T-helper 1 cell treated with Interleukin-12 subunit alpha and Interleukin-12 subunit beta and Interleukin-4 antibody, amounts not matched to agents 30 ng/mL and 1 ng/mL, for 36 hours (primary cell): ENCODE results near the gene SPAG16. TPM values are rescaled to one million over a fixed set of nuclear protein-coding genes. Genes with fewer than 3 reads are reported as not detected.
"Not testable (repeated sequence)": the region's sequence is repeated elsewhere in the genome, so short reads cannot be mapped to it uniquely, and the experiment has no call there.

Experiments used
- intact Hi-C: fragments of 100-400 bp; cut with micrococcal nuclease; formaldehyde crosslinking; loops from one replicate; pipeline ENCODE4 v1.15.1; 2024
- total RNA-seq: library from RNA; stranded (reverse); gene quantifications from 2 replicates; pipeline ENCODE4 v1.2.3, GENCODE V29; 2022

SPAG16 gene
- total RNA-seq, 1 donor from 2014 or later, result 6.5 TPM

GRCh38 chr2:214062279-214062678 lies 778.0 kb downstream of the SPAG16 start:
- intact Hi-C loops, result not testable (repeated sequence)

DNA sequence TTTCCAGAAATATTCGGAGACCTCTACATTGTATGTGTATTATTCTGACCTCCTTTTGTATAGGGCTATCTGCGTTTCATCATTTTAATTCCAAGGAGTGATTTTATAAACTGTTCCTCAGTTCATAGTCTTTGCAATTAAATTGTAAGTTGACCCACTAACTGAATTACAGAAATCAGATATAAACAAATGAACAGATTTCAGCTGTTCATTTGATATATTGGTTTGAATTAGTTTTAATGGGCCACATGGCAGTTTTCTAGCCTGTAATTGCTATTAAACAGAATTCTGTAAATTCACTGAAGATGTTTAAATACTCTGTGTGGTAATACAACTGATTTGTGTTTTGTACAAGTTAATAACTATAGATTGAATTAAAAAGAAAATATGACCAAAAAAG lies 780.2 kb downstream of the SPAG16 start:
- intact Hi-C loops, result no loop called here

GRCh38 chr2:214066862-214067261 lies 782.6 kb downstream of the SPAG16 start:
- intact Hi-C loops, result no loop called here

GRCh38 chr2:214069254-214069653 lies 785.0 kb downstream of the SPAG16 start:
- intact Hi-C loops, result no loop called here

DNA sequence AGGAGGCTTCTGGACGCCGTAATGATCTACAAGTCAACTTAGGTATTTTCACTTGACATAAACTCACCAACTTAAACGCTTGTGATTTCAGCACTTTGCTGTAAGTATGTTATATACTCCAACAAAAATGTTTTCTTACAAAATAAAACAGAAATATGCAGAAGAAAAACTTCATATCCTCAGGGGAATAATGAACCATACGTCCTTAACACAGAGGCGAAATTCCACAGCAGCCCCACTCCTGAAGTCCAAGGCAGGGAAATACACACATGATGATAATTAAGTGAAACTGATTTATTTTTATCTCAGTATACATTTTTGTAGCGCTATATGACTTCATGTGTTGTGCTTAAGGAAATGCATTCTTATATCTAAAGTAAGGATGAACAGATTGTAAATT lies 791.2 kb downstream of the SPAG16 start:
- intact Hi-C loops, result no loop called here

DNA sequence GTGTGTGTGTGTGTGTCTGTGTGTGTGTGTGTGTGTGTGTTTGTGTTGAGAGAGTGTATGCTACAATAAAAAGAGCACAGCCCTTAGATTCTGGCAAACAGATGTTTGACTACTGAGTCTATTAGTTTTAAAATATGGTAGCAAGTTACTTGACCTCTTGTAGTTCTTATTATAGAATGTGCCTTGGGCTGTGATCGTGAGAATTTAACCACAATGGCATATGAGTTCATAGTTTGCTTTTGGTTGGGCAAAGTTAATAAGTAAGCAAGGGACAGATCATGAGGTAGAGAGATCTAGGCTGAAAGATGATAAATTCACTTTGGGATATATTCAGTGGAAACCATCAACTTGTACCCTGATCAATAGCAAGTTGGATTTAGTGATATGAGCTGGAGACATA lies 792.3 kb downstream of the SPAG16 start:
- intact Hi-C loops, result no loop called here

DNA sequence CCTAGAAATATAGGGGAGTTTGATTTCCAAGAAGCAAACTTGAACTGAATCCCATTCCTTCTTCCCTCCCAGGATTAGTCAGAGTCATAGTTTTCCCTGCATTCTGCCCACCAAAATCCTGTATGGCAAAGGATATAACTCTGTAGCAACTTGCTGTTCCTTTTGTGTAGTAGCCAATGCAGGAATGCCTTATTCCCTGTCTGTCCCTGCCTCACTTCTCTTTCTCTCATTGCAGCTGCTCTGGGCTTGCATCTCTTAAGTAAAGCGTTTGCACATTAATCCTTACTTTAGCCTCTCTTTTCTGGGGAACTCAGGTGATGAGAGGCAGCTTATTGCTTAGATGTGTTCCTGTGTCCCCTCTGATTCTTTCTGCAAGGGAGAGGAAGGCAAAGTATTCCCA lies 793.5 kb downstream of the SPAG16 start:
- intact Hi-C loops, result no loop called here

DNA sequence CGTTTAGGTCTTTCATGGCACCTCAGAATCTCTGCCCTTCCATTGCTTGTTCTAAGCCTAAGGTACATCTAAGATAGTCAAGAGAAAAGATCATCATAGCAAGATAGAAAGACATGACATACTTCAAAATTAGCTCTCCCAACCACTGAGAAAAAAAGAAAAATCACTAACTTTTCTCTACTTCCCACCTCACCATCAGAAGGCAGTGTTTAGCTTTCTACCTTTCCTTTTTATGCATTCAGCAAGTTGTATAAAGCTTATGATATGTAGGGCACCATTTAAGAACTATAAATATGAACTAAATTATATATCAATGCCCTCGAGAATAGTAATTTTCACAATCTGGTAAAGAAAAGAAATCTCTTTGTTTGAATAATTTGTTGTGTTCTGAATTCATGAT lies 794.8 kb downstream of the SPAG16 start:
- intact Hi-C loops, result no loop called here

DNA sequence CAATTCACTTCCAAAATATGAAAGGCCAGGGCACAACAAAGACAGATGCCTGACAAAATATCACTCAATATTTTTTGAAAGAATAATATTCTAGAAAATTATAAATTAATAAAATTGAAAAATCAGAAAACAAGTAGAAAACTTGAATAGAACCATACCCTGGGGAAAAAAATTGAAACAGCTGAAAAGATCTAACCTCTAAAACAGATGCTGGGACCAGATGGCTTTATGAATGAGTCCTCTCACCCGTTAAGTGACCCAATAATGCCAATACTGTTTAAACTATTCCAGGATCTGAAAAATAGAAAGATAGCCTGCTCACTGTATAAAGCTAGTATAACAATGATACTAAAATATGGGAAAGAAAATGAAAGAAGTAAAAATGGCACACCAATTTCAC lies 804.3 kb downstream of the SPAG16 start:
- intact Hi-C loops, result no loop called here

DNA sequence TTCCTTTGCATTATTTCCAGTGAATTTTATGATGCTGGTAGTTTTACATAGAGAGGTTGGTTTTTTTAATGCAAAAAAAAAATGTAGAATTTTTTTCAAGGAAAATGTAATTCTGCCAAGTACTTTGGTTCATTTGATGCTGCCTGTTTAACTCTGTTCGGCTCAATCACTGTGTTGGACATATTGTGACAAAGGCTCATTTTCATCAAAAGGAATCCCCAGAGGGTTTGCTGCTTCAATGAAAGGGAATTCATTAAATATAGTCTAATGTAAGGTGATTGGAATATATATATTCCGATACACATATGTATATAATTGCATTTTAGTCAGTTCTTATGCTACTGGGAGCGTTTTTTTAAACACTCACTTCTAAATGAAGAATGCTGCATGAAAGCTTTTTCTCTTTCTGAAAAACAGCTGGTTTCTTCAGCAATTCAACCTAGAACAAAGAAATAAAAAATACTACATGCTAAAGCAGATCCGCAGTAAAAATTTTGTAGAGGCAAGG lies 812.0 kb downstream of the SPAG16 start:
- intact Hi-C loops, result no loop called here

DNA sequence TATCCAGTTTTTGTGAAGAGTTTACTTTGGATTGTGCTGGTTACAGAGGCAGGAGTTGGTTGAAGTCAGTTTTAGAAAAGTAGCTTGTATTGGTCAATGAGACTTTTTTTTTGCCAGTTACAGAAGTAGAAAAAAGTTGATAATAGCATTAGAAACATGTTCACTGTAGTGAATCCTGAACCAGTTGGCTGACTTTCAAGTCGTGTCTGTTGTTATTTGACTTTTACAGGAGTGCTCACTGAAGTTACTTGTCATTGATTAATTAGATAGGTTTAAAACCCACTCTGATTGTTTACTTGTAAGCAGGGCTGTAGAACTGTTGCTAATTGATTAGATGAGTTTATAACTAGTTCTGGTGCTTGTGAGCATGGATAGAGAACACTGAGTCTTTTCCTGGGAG lies 814.5 kb downstream of the SPAG16 start:
- intact Hi-C loops, result no loop called here

DNA sequence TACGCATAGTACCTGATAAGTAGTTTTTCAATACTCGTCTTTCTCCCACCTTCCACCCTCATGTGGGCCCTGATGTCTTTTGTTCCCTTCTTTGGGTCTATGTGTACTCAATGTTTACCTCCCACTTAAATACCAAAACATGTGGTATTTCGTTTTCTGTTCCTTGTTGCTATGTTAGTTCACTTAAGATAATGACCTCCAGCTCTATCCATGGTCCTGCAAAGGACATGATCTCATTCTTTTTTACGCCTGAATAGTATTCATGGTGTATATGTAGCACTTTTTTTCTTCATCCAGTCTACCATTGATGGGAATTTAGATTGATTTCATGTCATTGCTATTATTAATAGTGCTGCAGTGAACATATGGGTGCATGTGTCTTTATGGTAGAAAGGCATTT lies 816.2 kb downstream of the SPAG16 start:
- intact Hi-C loops, result no loop called here

GRCh38 chr2:214103276-214104001 lies 819.2 kb downstream of the SPAG16 start:
- intact Hi-C loops, result no loop called here

- intact Hi-C loops, result no loop called here
Measured at GRCh38 chr2:214104219-214104618, 820.0 kb downstream of the SPAG16 start.

GRCh38 chr2:214104967-214105366 lies 820.7 kb downstream of the SPAG16 start:
- intact Hi-C loops, result no loop called here

- intact Hi-C loops, result no loop called here
Measured at GRCh38 chr2:214107726-214108125, 823.5 kb downstream of the SPAG16 start.

DNA sequence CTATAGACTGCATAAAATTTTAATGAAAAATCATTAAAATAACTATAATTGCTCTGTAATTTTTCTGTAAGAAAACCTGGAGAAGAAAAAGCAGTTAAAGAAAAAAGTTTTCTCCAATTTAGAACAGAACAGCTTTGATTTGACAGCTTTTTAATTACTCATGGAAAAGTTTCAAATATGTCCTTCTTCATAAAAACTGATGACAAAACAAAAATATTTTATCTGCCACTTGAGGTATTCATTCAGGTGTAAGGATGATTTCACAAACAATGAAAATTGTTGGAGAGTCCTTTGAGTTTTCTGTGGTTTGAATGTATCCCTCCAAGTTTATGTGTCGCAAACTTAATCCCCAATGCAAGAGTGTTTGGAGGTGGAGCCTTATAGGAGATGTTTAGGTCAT lies 824.3 kb downstream of the SPAG16 start:
- intact Hi-C loops, result no loop called here

GRCh38 chr2:214117054-214117453 lies 832.8 kb downstream of the SPAG16 start:
- intact Hi-C loops, result no loop called here

GRCh38 chr2:214126135-214126534 lies 841.9 kb downstream of the SPAG16 start:
- intact Hi-C loops, result no loop called here

DNA sequence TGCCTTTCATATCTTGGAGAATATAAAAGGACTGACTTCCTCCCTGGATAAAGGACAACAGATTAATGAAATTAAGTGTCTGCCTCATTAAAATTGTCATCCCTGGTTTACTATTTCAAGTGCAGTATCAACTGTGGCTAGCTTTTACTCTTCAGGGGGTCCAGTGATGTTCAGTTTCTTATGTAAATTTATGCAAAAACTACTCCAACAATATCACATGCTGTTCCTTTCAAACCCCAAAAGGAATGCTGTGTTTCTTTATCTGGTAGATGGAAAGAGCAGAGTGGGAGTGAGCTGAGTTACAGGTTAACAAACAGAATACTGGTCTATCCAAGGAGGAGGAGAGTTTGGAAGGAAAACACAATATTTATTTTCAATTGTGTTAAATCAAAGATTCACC lies 842.9 kb downstream of the SPAG16 start:
- intact Hi-C loops, result no loop called here

DNA sequence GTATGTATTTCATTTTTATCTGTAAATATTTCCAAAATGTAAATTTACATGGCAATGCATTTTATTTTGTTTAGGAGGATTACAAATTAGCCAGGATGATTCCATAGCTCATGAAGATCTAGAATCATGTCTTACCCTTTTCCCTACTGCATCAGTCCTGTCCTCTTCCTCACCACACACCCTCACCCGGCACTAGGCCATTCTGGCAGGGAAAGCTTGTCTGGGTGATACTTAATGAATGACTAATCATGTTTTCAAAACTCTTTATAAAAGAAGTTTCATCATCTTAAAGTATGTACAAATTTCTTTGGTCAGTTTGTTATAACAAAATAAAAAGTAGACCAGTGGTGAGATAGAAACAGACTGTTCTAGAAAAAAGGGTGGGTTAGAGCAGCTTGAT lies 843.3 kb downstream of the SPAG16 start:
- intact Hi-C loops, result no loop called here

- intact Hi-C loops, result no loop called here
Measured at GRCh38 chr2:214128040-214128439, 843.8 kb downstream of the SPAG16 start.

GRCh38 chr2:214130114-214130513 lies 845.9 kb downstream of the SPAG16 start:
- intact Hi-C loops, result no loop called here

DNA sequence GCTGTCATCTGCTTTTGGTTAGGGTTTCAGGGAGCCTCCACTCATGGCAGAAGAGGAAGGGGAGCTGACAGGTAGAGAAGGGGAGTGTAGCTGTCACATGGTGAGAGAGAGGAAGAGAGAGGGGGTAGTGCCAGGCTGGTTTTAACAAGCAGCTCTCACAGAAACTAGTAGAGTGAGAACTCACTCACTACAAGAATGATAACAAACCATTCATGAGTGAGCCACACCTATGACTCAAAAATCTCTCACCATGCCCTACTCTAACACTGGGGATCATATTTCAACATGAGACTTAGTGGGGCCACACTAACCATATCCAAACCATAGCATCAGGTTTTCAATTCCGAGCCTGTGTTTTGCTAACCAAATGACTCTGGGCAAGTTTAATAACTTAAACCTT lies 851.7 kb downstream of the SPAG16 start:
- intact Hi-C loops, result no loop called here
